Common myeloid progenitor, CD34-positive (primary cell): ENCODE data around the gene CDH8.

Experiments used
- CTCF ChIA-PET: fragments of 350-600 bp; sonication (Branson Sonifier 250); formaldehyde crosslinking; loops from one replicate; lab custom pipeline; 2021; ENCODE audit warnings: antibody characterized with exemption; lab: Charles Lee
- POLR2A ChIA-PET: fragments of 350-600 bp; sonication (Branson Sonifier 250); formaldehyde crosslinking; loops from one replicate; lab custom pipeline; 2021; ENCODE audit warnings: antibody characterized with exemption; lab: Charles Lee
- DNase-seq, 3 donors: peaks; one replicate each; pipeline versions ENCODE4 v3.0.0 to v3.0.0-alpha.2; 2013
- H3K27ac ChIP-seq, 2 experiments: 1 replicate in 1 of 2; 2 replicates in 1 of 2; pipeline ENCODE4 v1.7.0; 2013; ENCODE audit warnings: inconsistent platforms in 2 of 2, low read length in 2 of 2, mild to moderate bottlenecking in 2 of 2, low read depth in 1 of 2, moderate library complexity in 1 of 2; ENCODE audit not compliant: severe bottlenecking in 2 of 2, insufficient read depth in 1 of 2, poor library complexity in 1 of 2
- H3K27me3 ChIP-seq, 5 experiments: replicated peaks in 2 of 5; 1 replicate in 3 of 5; 2 replicates in 2 of 5; pipeline versions ENCODE4 v1.6.1 to v1.7.0; 2013; ENCODE audit warnings: low read length in 4 of 5, mild to moderate bottlenecking in 2 of 5, moderate library complexity in 2 of 5, inconsistent platforms in 1 of 5; ENCODE audit not compliant: insufficient read depth in 5 of 5, control insufficient read depth in 4 of 5
- H3K36me3 ChIP-seq, 4 experiments: 1 replicate in 2 of 4; 2 replicates in 2 of 4; pipeline versions ENCODE4 v1.6.1 to v1.7.0; 2013; ENCODE audit warnings: low read length in 3 of 4, control low read depth in 1 of 4, mild to moderate bottlenecking in 1 of 4; ENCODE audit not compliant: control insufficient read depth in 4 of 4, insufficient read depth in 4 of 4
- H3K4me1 ChIP-seq, 4 experiments: 1 replicate in 3 of 4; 2 replicates in 1 of 4; pipeline versions ENCODE4 v1.6.1 to v1.7.1; 2013; ENCODE audit warnings: low read length in 3 of 4, mild to moderate bottlenecking in 3 of 4, control low read depth in 1 of 4, inconsistent platforms in 1 of 4, moderate library complexity in 1 of 4; ENCODE audit not compliant: control insufficient read depth in 4 of 4, insufficient read depth in 4 of 4; ENCODE audit errors: control extremely low read depth in 1 of 4
- H3K4me3 ChIP-seq, 7 experiments: 1 replicate in 4 of 7; 2 replicates in 3 of 7; pipeline versions ENCODE4 v1.5.1 to v1.7.0; 2013; ENCODE audit warnings: mild to moderate bottlenecking in 7 of 7, low read length in 6 of 7, moderate library complexity in 6 of 7, inconsistent platforms in 2 of 7, low read depth in 2 of 7, control low read depth in 1 of 7; ENCODE audit not compliant: insufficient read depth in 4 of 7, control insufficient read depth in 1 of 7; ENCODE audit errors: extremely low read depth in 1 of 7
- H3K9me3 ChIP-seq, 5 experiments: 1 replicate in 4 of 5; 2 replicates in 1 of 5; pipeline versions ENCODE4 v1.6.1 to v1.7.1; 2013; ENCODE audit warnings: low read length in 4 of 5, mild to moderate bottlenecking in 2 of 5, inconsistent platforms in 1 of 5, low read depth in 1 of 5, moderate library complexity in 1 of 5; ENCODE audit not compliant: control insufficient read depth in 4 of 5, insufficient read depth in 2 of 5; ENCODE audit errors: control extremely low read depth in 1 of 5
- WGBS: methylation state at CpG from one replicate; pipeline ENCODE4 v1.1.5; 2013; ENCODE audit not compliant: insufficient coverage; 5-methylcytosine and 5-hydroxymethylcytosine counted together

Gene CDH8

DNA sequence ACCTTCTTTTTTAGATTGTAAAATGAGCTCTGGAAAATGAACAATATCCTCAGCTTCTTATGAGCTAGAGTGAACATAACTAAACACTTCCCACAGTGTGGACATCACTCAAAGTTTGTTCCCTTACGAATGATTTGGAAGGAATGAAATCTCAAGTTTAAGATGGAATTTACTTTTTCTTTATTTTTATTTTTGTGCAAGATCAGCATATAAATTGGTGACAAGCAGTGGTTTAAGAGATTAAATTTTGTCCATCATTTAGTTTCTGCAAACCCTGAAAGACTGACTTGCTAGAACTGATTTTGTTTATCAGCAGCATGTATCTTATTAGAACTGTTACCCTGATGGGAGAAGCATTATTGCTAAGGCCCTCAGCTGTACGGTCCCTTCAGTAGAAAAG, 420.1 kb downstream of the CDH8 start:
- WGBS = 100% methylated on average over 1 of the region's 2 CpGs
- DNase-seq = no peak
- ChIA-PET POLR2A (no interaction called here), CTCF (no interaction called here)
- H3K36me3 ChIP-seq = no peaks in the 10 kb centered on the region
- no peaks in the 10 kb centered on the region for H3K27me3 ChIP-seq
- H3K4me1 ChIP-seq = no peaks in the 10 kb centered on the region
- H3K27ac ChIP-seq = no peak overlapping the region
- H3K4me3 ChIP-seq = no peak overlapping the region
- H3K9me3 ChIP-seq = no peaks in the 10 kb centered on the region

DNA sequence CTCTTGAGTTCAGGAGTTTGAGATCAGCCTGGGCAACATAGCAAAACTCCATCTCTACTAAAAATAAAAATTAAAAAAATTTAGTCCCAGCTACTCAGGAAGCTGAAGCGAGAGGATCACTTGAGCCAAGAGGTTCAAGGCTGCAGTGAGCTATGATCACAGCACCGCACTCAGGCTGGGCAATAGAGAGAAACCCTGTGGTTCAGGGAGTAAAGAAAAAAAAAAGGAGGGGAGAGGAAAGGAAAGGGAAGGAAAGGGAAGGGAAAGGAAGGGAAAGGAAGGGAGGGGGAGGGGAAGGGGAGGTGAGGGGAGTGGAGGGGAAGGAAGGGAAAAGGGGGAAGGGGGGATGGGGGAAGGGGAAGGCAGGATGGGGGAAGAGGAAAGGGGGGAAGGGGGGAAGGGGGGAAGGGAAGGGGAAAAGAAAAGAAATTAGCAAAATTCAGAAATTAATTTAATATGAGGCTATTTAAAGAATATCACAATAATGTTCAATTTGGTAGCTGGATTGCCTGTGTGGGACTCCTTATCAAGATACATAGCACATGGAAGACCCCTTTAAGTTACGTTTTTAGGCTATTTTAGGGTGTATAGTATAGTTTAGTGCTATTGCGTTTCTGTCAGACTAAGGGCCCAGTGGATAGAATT, 424.3 kb downstream of the CDH8 start:
- POLR2A ChIA-PET = no interaction called here
- H3K36me3 ChIP-seq = no peaks in the 10 kb centered on the region
- no peak for DNase-seq
- WGBS = no CpG with 5 or more reads among the region's 4 CpGs
- H3K4me1 ChIP-seq = no peaks in the 10 kb centered on the region
- CTCF ChIA-PET = no interaction called here
- no peaks in the 10 kb centered on the region for H3K9me3 ChIP-seq
- H3K4me3 ChIP-seq = no peak overlapping the region
- H3K27ac ChIP-seq = no peak overlapping the region
- no peaks in the 10 kb centered on the region for H3K27me3 ChIP-seq

DNA sequence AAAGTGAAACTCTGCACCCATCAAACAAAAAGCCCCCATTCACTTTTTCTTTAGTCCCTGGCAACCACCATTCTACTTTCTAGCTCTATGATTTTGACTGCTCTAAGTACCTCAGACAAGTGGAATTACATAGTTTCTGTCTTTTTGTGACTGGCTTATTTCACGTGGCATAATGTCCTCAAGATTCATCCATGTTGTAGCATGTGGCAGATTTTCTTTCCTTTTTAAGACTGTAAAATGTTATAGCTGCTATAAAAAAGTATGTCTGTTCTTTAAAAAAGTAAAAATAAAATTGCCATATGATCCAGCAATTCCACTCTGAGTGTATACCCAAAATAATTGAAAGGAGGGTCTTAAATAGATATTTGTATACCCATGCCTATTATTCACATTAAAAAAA, 429.7 kb downstream of the CDH8 start:
- no peaks in the 10 kb centered on the region for H3K4me1 ChIP-seq
- ChIA-PET CTCF (no interaction called here), POLR2A (no interaction called here)
- H3K36me3 ChIP-seq = no peaks in the 10 kb centered on the region
- no peaks in the 10 kb centered on the region for H3K9me3 ChIP-seq
- H3K27me3 ChIP-seq = no peaks in the 10 kb centered on the region
- no peak overlapping the region for H3K4me3 ChIP-seq
- no peak overlapping the region for H3K27ac ChIP-seq
- no CpG with 5 or more reads among the region's 1 CpG for WGBS
- no peak for DNase-seq
